T-helper 17 cell (primary cell): ENCODE data around the gene MBD6. TPM values are rescaled to one million over a fixed set of nuclear protein-coding genes. Genes with fewer than 3 reads are reported as not detected.

ENCODE experiments used
- ATAC-seq: fragments of 150-1000 bp; cut with Tn5 transposase; 2 replicates; pipeline ENCODE4 v1.10.0; 2021; ENCODE audit warnings: mild to moderate bottlenecking, moderate library complexity
- DNase-seq, 3 donors: peaks; one replicate each; pipeline versions ENCODE4 v3.0.0 to v3.0.0-alpha.2; 2020 to 2021
- H3K9me3 ChIP-seq: one replicate; pipeline ENCODE4 v1.7.0; 2013; ENCODE audit warnings: low read length, mild to moderate bottlenecking; ENCODE audit not compliant: control insufficient read depth, poor library complexity, severe bottlenecking
- H3K27ac Mint-ChIP-seq: one replicate; pipeline ENCODE4 v1.8.0; 2022; ENCODE audit warnings: mild to moderate bottlenecking, moderate library complexity, mixed read lengths
- H3K27me3 Mint-ChIP-seq: one replicate; pipeline ENCODE4 v1.8.0; 2022; ENCODE audit warnings: mixed read lengths
- H3K36me3 Mint-ChIP-seq: one replicate; pipeline ENCODE4 v1.8.0; 2022; ENCODE audit warnings: low read depth, mixed read lengths
- H3K4me1 Mint-ChIP-seq: one replicate; pipeline ENCODE4 v1.8.0; 2022; ENCODE audit warnings: mild to moderate bottlenecking, mixed read lengths
- H3K4me3 Mint-ChIP-seq: one replicate; pipeline ENCODE4 v1.8.0; 2022; ENCODE audit warnings: mild to moderate bottlenecking, moderate library complexity, mixed read lengths
- total RNA-seq, 4 donors: library from RNA in 2 of 4; stranded (reverse) in 2 of 4; gene quantifications; one replicate each; pipeline ENCODE4 v1.2.3 and lab custom pipeline; 2022 to 2026

MBD6 gene
- total RNA-seq, 2 donors from 2014 or later: 82.4 to 93.5 TPM

DNA sequence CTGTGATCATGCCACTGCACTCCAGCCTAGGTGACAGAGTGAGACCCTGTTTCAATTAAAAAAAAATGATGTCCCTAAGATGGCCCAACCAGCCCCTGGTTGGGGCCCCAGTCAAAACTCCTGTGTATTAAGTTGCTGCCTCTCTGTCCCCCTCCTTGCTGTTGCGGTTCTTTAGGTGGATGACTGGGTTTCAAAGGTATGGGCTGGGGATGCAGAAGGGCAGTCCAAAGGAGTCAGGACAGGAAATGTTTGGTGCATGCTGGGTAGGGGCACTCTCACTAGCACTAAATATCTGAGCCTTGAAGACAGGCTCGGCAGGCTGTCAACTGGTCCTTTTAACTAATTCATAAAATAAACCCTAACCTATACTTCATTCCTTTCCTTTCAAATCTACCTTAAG, 56.4 kb downstream of the MBD6 start:
- Mint-ChIP-seq H3K27ac (no peak overlapping the region), H3K36me3 (peaks cover 2% of the 10 kb centered on the region), H3K4me3 (no peak overlapping the region), H3K4me1 (peaks cover 8% of the 10 kb centered on the region), H3K27me3 (peaks cover 19% of the 10 kb centered on the region)
- DNase-seq (no peak), ATAC-seq (no peak)
- H3K9me3 ChIP-seq: no peaks in the 10 kb centered on the region

Other genes starting within 250 kb of the MBD6 start
- gene R3HDM2, start 91.8 kb upstream of the MBD6 start, total RNA-seq: 100 to 1,000 TPM; 101 to 115 TPM
- gene INHBC, start 88.0 kb upstream of the MBD6 start, total RNA-seq: not detected
- not detected for gene INHBE, start 67.5 kb upstream of the MBD6 start, total RNA-seq
- under 1 TPM; 0.10 to 0.22 TPM for gene GLI1, start 63.0 kb upstream of the MBD6 start, total RNA-seq
- gene ARHGAP9, start 43.0 kb upstream of the MBD6 start, total RNA-seq: 100 to 1,000 TPM; 225 to 295 TPM
- gene MARS1, start 34.8 kb upstream of the MBD6 start, total RNA-seq: 100 to 1,000 TPM; 175 to 180 TPM
- gene DDIT3, start 2.3 kb upstream of the MBD6 start, total RNA-seq: 100 to 1,000 TPM; 115 to 145 TPM
- gene DCTN2, start 24.4 kb downstream of the MBD6 start, total RNA-seq: 10 to 100 TPM; 63.9 to 78.8 TPM
- gene KIF5A, start 27.2 kb downstream of the MBD6 start, total RNA-seq: under 1 TPM; 0.35 to 0.63 TPM
- 10 to 100 TPM; 28.9 to 32.2 TPM for gene PIP4K2C, start 68.4 kb downstream of the MBD6 start, total RNA-seq
- 10 to 100 TPM; 24.4 to 32.8 TPM for gene DTX3, start 82.0 kb downstream of the MBD6 start, total RNA-seq
- gene ARHGEF25, start 88.6 kb downstream of the MBD6 start, total RNA-seq: 1 to 10 TPM in 1 of 2 donors, under 1 TPM in 1; 0.37 to 1.2 TPM
- gene B4GALNT1, start 110.4 kb downstream of the MBD6 start, total RNA-seq: not detected
- 100 to 1,000 TPM; 138 to 142 TPM for gene OS9, start 171.3 kb downstream of the MBD6 start, total RNA-seq
- gene AGAP2, start 215.9 kb downstream of the MBD6 start, total RNA-seq: 10 to 100 TPM; 46.5 to 57.6 TPM
- gene TSPAN31, start 222.2 kb downstream of the MBD6 start, total RNA-seq: 10 to 100 TPM in 1 of 2 donors, 1 to 10 TPM in 1; 9.6 to 11.8 TPM
- 10 to 100 TPM; 20.8 to 21.3 TPM for gene CDK4, start 229.5 kb downstream of the MBD6 start, total RNA-seq
- 10 to 100 TPM; 45.3 to 62.4 TPM for gene MARCHF9, start 232.3 kb downstream of the MBD6 start, total RNA-seq
- 1 to 10 TPM; 1.4 to 1.7 TPM for gene CYP27B1, start 244.3 kb downstream of the MBD6 start, total RNA-seq
- gene METTL1, start 249.3 kb downstream of the MBD6 start, total RNA-seq: 10 to 100 TPM; 15.0 to 20.9 TPM
- 1 to 10 TPM; 4.0 to 6.6 TPM for gene EEF1AKMT3, start 249.8 kb downstream of the MBD6 start, total RNA-seq